ENCODE data around the gene ADCY10. TPM values are rescaled to one million over a fixed set of nuclear protein-coding genes. Genes with fewer than 3 reads are reported as not detected.

The ADCY10 gene
- total and polyA plus RNA-seq, 9 of the 15 experiments (the other 6 are each of a cell fraction or from before 2014, with no cell fraction given) = 0.08 to 0.86 (median 0.22) TPM

DNA sequence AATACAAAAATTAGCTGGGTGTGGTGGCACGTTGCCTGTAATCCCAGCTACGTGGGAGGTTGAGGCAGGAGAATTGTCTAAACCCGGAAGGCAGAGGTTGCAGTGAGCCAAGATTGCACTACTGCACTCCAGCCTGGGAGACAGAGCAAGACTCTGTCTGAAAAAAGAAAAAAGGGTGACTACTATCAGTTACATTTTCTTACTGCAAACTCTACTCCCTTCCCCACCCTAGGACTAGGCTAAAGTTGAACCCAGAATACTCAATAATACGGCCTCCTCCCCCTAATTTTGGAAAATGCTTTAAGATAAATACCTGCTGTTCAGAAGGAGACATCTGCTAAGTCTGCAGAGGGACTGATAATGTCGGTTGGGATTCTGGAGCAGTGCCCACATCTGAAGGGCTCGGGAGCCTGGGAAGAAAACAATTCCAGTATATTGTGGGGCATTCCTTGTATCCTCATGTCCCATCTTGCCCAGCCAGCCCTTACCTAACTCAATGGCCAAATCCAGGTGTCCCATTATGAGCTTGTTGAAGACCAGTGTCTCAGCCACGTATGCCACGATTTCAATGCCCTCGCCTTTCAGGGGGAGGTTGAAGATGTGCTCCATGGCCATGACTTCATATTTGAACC, 89.7 kb downstream of the ADCY10 start (continued):
- TF ChIP-seq MEF2D (tag; conservative IDR thresholded peaks at IDR 0.05; ENCODE audit: low read depth) (0 out of 2 replicates have a peak, but pooled peaks have one; percentile 51), ZNF77 (CRISPR knock-in tag; IDR thresholded peaks at IDR 0.05) (no peak), PCBP1 (IDR thresholded peaks at IDR 0.05; ENCODE audit: low read depth, low read length, poor library complexity, severe bottlenecking) (no peak), LEF1 (IDR thresholded peaks at IDR 0.05) (no peak; the same call in 1 of the 2 replicates), ZNF324 (CRISPR knock-in tag; IDR thresholded peaks at IDR 0.05) (no peak), ZFP1 (CRISPR knock-in tag; IDR thresholded peaks at IDR 0.05) (no peak), GATAD2B (IDR thresholded peaks at IDR 0.05; ENCODE audit: borderline replicate concordance) (no peak), PHTF2 (CRISPR knock-in tag; IDR thresholded peaks at IDR 0.05) (no peak), SAFB (IDR thresholded peaks at IDR 0.05; ENCODE audit: borderline replicate concordance, low read depth, low read length) (no peak), FOXJ3 (CRISPR knock-in tag; IDR thresholded peaks at IDR 0.05) (no peak), EP300 (IDR thresholded peaks at IDR 0.05; ENCODE audit: low read length) (peak; percentile 65; the same call in 1 of the 2 replicates), NFYB (IDR thresholded peaks at IDR 0.05; ENCODE audit: extremely low read depth, insufficient read length) (no peak), CXXC5 (CRISPR knock-in tag; IDR thresholded peaks at IDR 0.05) (peak; percentile 50)
- TF ChIP-seq, protein P1, sequence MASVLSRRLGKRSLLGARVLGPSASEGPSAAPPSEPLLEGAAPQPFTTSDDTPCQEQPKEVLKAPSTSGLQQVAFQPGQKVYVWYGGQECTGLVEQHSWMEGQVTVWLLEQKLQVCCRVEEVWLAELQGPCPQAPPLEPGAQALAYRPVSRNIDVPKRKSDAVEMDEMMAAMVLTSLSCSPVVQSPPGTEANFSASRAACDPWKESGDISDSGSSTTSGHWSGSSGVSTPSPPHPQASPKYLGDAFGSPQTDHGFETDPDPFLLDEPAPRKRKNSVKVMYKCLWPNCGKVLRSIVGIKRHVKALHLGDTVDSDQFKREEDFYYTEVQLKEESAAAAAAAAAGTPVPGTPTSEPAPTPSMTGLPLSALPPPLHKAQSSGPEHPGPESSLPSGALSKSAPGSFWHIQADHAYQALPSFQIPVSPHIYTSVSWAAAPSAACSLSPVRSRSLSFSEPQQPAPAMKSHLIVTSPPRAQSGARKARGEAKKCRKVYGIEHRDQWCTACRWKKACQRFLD (CRISPR knock-in tag; IDR thresholded peaks at IDR 0.05) = peak; percentile 77
- TF ChIP-seq, protein P2, sequence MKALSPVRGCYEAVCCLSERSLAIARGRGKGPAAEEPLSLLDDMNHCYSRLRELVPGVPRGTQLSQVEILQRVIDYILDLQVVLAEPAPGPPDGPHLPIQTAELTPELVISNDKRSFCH (CRISPR knock-in tag; IDR thresholded peaks at IDR 0.05) = no peak
- TF ChIP-seq, protein P2 (tag; IDR thresholded peaks at IDR 0.05) = no peak
- TF ChIP-seq, protein P3, sequence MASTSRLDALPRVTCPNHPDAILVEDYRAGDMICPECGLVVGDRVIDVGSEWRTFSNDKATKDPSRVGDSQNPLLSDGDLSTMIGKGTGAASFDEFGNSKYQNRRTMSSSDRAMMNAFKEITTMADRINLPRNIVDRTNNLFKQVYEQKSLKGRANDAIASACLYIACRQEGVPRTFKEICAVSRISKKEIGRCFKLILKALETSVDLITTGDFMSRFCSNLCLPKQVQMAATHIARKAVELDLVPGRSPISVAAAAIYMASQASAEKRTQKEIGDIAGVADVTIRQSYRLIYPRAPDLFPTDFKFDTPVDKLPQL (IDR thresholded peaks at IDR 0.05; ENCODE audit: extremely low read depth, insufficient read length) = no peak
- TF ChIP-seq, protein P4, sequence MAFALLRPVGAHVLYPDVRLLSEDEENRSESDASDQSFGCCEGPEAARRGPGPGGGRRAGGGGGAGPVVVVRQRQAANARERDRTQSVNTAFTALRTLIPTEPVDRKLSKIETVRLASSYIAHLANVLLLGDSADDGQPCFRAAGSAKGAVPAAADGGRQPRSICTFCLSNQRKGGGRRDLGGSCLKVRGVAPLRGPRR (CRISPR knock-in tag; IDR thresholded peaks at IDR 0.05) = no peak
- TF ChIP-seq, protein P5, sequence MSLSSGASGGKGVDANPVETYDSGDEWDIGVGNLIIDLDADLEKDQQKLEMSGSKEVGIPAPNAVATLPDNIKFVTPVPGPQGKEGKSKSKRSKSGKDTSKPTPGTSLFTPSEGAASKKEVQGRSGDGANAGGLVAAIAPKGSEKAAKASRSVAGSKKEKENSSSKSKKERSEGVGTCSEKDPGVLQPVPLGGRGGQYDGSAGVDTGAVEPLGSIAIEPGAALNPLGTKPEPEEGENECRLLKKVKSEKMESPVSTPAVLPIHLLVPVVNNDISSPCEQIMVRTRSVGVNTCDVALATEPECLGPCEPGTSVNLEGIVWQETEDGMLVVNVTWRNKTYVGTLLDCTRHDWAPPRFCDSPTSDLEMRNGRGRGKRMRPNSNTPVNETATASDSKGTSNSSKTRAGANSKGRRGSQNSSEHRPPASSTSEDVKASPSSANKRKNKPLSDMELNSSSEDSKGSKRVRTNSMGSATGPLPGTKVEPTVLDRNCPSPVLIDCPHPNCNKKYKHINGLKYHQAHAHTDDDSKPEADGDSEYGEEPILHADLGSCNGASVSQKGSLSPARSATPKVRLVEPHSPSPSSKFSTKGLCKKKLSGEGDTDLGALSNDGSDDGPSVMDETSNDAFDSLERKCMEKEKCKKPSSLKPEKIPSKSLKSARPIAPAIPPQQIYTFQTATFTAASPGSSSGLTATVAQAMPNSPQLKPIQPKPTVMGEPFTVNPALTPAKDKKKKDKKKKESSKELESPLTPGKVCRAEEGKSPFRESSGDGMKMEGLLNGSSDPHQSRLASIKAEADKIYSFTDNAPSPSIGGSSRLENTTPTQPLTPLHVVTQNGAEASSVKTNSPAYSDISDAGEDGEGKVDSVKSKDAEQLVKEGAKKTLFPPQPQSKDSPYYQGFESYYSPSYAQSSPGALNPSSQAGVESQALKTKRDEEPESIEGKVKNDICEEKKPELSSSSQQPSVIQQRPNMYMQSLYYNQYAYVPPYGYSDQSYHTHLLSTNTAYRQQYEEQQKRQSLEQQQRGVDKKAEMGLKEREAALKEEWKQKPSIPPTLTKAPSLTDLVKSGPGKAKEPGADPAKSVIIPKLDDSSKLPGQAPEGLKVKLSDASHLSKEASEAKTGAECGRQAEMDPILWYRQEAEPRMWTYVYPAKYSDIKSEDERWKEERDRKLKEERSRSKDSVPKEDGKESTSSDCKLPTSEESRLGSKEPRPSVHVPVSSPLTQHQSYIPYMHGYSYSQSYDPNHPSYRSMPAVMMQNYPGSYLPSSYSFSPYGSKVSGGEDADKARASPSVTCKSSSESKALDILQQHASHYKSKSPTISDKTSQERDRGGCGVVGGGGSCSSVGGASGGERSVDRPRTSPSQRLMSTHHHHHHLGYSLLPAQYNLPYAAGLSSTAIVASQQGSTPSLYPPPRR (CRISPR knock-in tag; IDR thresholded peaks at IDR 0.05; ENCODE audit: borderline replicate concordance) = no peak
